SU-DHL-6 (cell line): ENCODE results near the gene SMAD4.

Experiments
- CTCF ChIP-seq: fragments of 200-600 bp; sonication (generic); IDR thresholded peaks from one replicate; pipeline ENCODE4 v1.5.1; 2017; ENCODE audit warnings: antibody characterized with exemption, mild to moderate bottlenecking, low read length, moderate library complexity; ENCODE audit not compliant: insufficient read depth, poor library complexity, severe bottlenecking
- EZH2phosphoT487 ChIP-seq: fragments of 200-600 bp; sonication (generic), shearing (Covaris generic); conservative IDR thresholded peaks from 2 replicates; pipeline ENCODE4 v1.6.1; 2018; ENCODE audit warnings: mild to moderate bottlenecking, antibody characterized with exemption, low read length, moderate library complexity, mixed read lengths

- TF ChIP-seq CTCF (no peak), EZH2phosphoT487 (no peak)
Measured at GRCh38 chr18:51092117-51092516, 62.1 kb downstream of the SMAD4 start.
